OCI-LY3 (cell line): ENCODE results near the gene RNF157.
A peak's percentile ranks its signal among the peaks of the same experiment; 100 is the strongest.

Experiments
- H2AFZ ChIP-seq: fragments of 200-600, 300-600 bp; shearing (Covaris generic); 2 replicates; pipeline ENCODE4 v1.6.0; 2014; ENCODE audit warnings: antibody characterized with exemption, low read depth, low read length
- H3K27ac ChIP-seq: fragments of 200-600, 300-600 bp; sonication (generic); 2 replicates; pipeline ENCODE4 v1.5.1; 2014; ENCODE audit warnings: mild to moderate bottlenecking, low read length, moderate library complexity, mixed read lengths
- H3K27me3 ChIP-seq: fragments of 200-600, 300-600 bp; sonication (generic); 2 replicates; pipeline ENCODE4 v1.6.1; 2014; ENCODE audit warnings: low read depth, low read length, mixed read lengths
- H3K36me3 ChIP-seq: fragments of 200-600, 300-600 bp; sonication (generic); replicated peaks from 2 replicates; pipeline ENCODE3; 2014; ENCODE audit warnings: low read depth, low read length, mixed read lengths
- H3K4me1 ChIP-seq: fragments of 300-600, 200-600 bp; sonication (generic); 2 replicates; pipeline ENCODE4 v1.6.1; 2014; ENCODE audit warnings: low read length, mixed read lengths
- H3K4me2 ChIP-seq: fragments of 200-600, 300-600 bp; sonication (generic); 2 replicates; pipeline ENCODE4 v1.6.1; 2014; ENCODE audit warnings: low read length, mixed read lengths
- H3K4me3 ChIP-seq: fragments of 300-600, 200-600 bp; sonication (generic); 2 replicates; pipeline ENCODE4 v1.5.1; 2014; ENCODE audit warnings: antibody characterized with exemption, mild to moderate bottlenecking, low read length, moderate library complexity
- H3K79me2 ChIP-seq: fragments of 300-600, 200-600 bp; shearing (Covaris generic); 2 replicates; pipeline ENCODE4 v1.6.1; 2014; ENCODE audit warnings: mild to moderate bottlenecking, low read length, mixed read lengths
- H3K9ac ChIP-seq: fragments of 300-600, 200-600 bp; shearing (Covaris generic); 2 replicates; pipeline ENCODE4 v1.6.0; 2014; ENCODE audit warnings: mild to moderate bottlenecking, low read length, moderate library complexity
- H3K9me3 ChIP-seq: fragments of 200-600, 300-600 bp; shearing (Covaris generic); 2 replicates; pipeline ENCODE4 v1.6.1; 2014; ENCODE audit warnings: low read length, mixed read lengths; ENCODE audit not compliant: insufficient read depth
- H4K20me1 ChIP-seq: fragments of 200-600, 300-600 bp; sonication (generic); 2 replicates; pipeline ENCODE4 v1.6.1; 2016; ENCODE audit warnings: low read length, mixed read lengths; ENCODE audit not compliant: insufficient read depth
- CTCF ChIP-seq: fragments of 200-600, 300-600 bp; sonication (generic); IDR thresholded peaks from 2 replicates; pipeline ENCODE4 v1.5.1; 2014; ENCODE audit warnings: antibody characterized with exemption, low read length, low read depth
- EZH2phosphoT487 ChIP-seq: fragments of 200-600 bp; shearing (Covaris generic); IDR thresholded peaks from 2 replicates; pipeline ENCODE4 v1.6.1; 2018; ENCODE audit warnings: antibody characterized with exemption, mixed run types, low read depth

RNF157 gene

GRCh38 chr17:76266244-76266938 is 26.1 kb upstream of the RNF157 start:
- peaks cover 66% of the 10 kb centered on the region for H3K79me2 ChIP-seq
- TF ChIP-seq CTCF (no peak), EZH2phosphoT487 (no peak)

DNA sequence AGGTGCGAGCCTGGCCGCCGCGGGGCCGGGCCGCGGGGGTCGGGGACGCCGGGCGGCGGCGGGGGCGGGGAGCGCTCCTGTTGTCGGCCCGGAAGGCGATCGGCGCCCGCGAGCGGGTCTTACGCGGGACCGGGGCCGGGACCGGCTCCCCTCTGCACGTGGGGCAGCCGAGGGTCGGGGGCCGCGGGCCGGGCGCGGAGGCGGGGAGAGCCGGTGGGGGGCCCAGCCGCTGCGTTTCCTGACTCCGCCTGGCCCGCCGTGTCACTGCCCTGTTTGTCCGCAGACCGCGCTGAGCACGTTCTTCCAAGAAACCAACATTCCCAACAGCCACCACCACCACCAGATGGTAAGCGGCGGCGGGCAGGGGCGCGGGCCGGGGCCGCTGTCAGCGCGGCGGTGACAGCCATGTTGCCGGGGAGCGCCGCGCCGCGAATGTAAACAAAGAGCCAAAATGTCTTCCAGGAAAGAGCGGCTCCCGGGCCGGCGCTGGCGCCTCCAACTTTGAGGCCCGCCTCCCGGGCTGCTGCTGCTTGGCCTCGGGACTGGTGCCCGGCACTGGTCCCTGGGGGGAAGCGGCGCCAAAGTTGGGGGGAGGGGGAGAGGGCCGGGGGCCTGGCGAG is 25.4 kb upstream of the RNF157 start:
- TF ChIP-seq CTCF (no peak), EZH2phosphoT487 (no peak)
- Histone ChIP-seq H3K4me2 (peak overlapping the region; percentile 91), H4K20me1 (peaks cover 11% of the 10 kb centered on the region; the same call in 1 of the 2 replicates), H3K9ac (peak overlapping the region; percentile 95), H2AFZ (no peak overlapping the region), H3K4me3 (peak overlapping the region; percentile 96), H3K79me2 (peaks cover 60% of the 10 kb centered on the region), H3K27me3 (no peaks in the 10 kb centered on the region), H3K4me1 (peaks cover 65% of the 10 kb centered on the region), H3K9me3 (no peaks in the 10 kb centered on the region), H3K27ac (peak overlapping the region; percentile 94), H3K36me3 (peaks cover 33% of the 10 kb centered on the region)

More at GRCh38 chr17:76266244-76266938, 26.1 kb upstream of the RNF157 start:
- Histone ChIP-seq H4K20me1 (peaks cover 11% of the 10 kb centered on the region; the same call in 1 of the 2 replicates), H3K9ac (peak overlapping the region; percentile 95), H3K27me3 (no peaks in the 10 kb centered on the region), H3K4me1 (peaks cover 68% of the 10 kb centered on the region), H3K27ac (peak overlapping the region; percentile 94), H3K36me3 (peaks cover 37% of the 10 kb centered on the region), H3K9me3 (no peaks in the 10 kb centered on the region), H2AFZ (no peak overlapping the region), H3K4me2 (peak overlapping the region; percentile 91), H3K4me3 (peak overlapping the region; percentile 96)

- H4K20me1 ChIP-seq = peaks cover 11% of the 10 kb centered on the region; the same call in 1 of the 2 replicates
- H3K27me3 ChIP-seq = no peaks in the 10 kb centered on the region
- H3K4me3 ChIP-seq = peak within 1 kb of the TSS; percentile 96
- H3K9ac ChIP-seq = peak within 1 kb of the TSS; percentile 95
- no peak for TF ChIP-seq CTCF
- no peak for TF ChIP-seq EZH2phosphoT487
- peaks cover 61% of the 10 kb centered on the region for H3K4me1 ChIP-seq
- peak within 1 kb of the TSS; percentile 94 for H3K27ac ChIP-seq
- peaks cover 33% of the 10 kb centered on the region for H3K36me3 ChIP-seq
- H3K79me2 ChIP-seq = peaks cover 57% of the 10 kb centered on the region
- no peak within 1 kb of the TSS for H2AFZ ChIP-seq
- H3K9me3 ChIP-seq = no peaks in the 10 kb centered on the region
- H3K4me2 ChIP-seq = peak within 1 kb of the TSS; percentile 91
Measured at GRCh38 chr17:76264755-76265623, 24.7 kb upstream of the RNF157 start, which contains the start of gene UBALD2. Gene UBALD2 (plus strand): TSS chr17:76265348. CDS start chr17:76265506, 158 bp downstream.

GRCh38 chr17:76264425-76264754 is 24.1 kb upstream of the RNF157 start:
- H3K4me2 ChIP-seq = peak overlapping the region; percentile 82
- peaks cover 30% of the 10 kb centered on the region for H3K36me3 ChIP-seq
- peak overlapping the region; percentile 76 for H3K9ac ChIP-seq
- no peak overlapping the region for H2AFZ ChIP-seq
- no peaks in the 10 kb centered on the region for H3K9me3 ChIP-seq
- H3K27me3 ChIP-seq = no peaks in the 10 kb centered on the region
- peak overlapping the region; percentile 94 for H3K27ac ChIP-seq
- peaks cover 55% of the 10 kb centered on the region for H3K4me1 ChIP-seq
- H4K20me1 ChIP-seq = peaks cover 5% of the 10 kb centered on the region; the same call in 1 of the 2 replicates
- no peak for TF ChIP-seq CTCF
- no peak for TF ChIP-seq EZH2phosphoT487
- peaks cover 51% of the 10 kb centered on the region for H3K79me2 ChIP-seq
- H3K4me3 ChIP-seq = peak overlapping the region; percentile 66
